NCI-H2081 (cell line): ENCODE measurements around the gene MRPL22.
"Not testable (repeated sequence)": the region's sequence is repeated elsewhere in the genome, so short reads cannot be mapped to it uniquely, and the experiment has no call there.

Source experiments
- DNase-seq, 2 experiments: peaks; one replicate each; lab custom pipeline; 2025; lab: John Stamatoyannopoulos, UW

MRPL22 gene

GRCh38 chr5:154940772-154941620, at the start of gene MRPL22:
Gene MRPL22, plus strand, starts transcription at chr5:154941073. Its CDS starts 38 bp downstream, at chr5:154941111.
- peak; percentile 87 to 93 for DNase-seq

GRCh38 chr5:154892369-154892771, 48.5 kb upstream of the MRPL22 start:
- DNase-seq = no peak

- DNase-seq = no peak
Observed at GRCh38 chr5:154893381-154893780, 47.5 kb upstream of the MRPL22 start.

- DNase-seq = no peak
Observed at GRCh38 chr5:154895606-154896561, 45.0 kb upstream of the MRPL22 start.

DNA sequence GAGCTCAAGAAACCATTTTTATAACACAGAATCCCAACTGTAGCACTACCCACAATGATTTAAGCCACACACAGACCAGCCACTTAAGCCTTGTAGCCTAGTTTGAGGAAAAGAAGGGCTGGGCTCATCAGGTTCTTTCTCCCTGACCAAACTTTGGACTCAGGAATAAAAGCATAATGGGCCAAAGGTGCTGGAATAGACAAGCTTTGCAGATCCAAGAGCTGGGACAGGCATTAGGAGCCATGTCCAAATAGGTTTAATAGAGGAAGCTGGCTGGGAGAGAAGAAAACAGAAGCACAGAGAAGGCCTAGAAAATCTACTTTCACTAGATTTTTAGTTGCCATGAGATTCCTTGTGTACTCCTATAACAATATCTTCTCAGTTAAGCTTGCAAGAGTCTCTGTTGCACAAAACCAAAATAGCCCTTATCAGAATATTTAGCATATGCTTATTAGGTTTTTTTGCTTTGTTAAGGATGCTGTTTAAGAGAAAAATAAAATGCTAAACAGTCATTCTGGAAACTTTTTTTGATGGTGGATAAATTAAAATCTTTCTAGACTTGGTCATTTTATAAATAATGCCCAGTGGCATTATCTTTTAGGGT, 44.2 kb upstream of the MRPL22 start:
- no peak for DNase-seq

- DNase-seq = no peak
Observed at GRCh38 chr5:154898210-154898609, 42.7 kb upstream of the MRPL22 start.

GRCh38 chr5:154899151-154899816, 41.6 kb upstream of the MRPL22 start:
- DNase-seq = no peak

GRCh38 chr5:154900066-154900465, 40.8 kb upstream of the MRPL22 start:
- no peak for DNase-seq

DNA sequence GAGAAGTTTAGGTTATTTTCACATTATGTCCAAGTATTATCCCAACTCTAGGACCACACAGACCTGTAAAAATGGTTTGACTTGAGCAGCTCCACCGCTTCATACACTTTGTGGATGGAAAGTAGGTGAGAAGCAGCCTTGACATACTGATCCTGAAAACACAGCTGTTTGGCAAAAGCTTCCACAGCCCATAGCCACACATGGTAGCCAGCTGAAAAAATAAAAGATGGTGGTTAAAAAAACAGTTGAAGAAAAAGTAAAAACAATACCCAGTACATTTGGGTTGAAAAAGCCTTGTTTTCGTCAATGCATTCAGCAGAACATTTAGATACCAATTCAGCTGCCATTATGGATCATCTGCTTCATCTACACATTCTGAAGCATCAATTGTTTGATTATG, 39.6 kb upstream of the MRPL22 start:
- DNase-seq = no peak

GRCh38 chr5:154901913-154902312, 39.0 kb upstream of the MRPL22 start:
- DNase-seq = no peak

DNA sequence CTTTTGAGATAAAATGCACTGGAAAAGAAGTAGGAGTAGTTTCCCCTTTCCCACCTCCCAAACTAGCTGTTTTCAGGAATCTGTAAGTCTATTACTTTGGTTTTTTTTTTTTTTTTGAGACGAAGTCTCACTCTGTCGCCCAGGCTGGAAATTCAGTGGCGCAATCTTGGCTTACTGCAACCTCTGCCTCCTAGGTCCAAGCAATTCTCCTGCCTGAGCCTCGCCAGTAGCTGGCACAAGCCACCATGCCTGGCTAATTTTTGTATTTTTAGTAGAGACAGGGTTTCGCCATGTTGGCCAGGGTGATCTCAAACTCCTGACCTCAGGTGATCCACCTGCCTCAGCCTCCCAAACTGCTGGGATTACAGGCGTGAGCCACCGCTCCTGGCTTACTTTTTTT, 35.3 kb upstream of the MRPL22 start:
- not testable (repeated sequence) for DNase-seq

DNA sequence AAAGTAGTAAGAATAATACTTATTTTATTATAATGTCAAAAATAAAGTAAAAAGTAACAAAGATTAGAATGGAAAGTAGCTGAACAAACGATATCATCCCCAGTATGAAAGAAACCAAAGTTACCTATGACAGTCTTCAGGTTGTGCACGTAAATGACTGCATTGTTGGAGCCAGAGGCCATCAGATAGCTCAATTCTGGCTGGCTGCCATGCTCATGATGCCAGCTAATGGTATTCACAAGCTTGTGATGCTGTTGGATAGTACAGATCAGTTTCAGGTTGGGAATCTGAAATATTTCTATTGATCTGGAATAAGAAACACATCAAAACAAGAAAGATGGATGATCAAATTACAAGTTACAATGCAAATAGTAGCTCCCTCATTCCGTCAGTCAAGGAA, 24.0 kb upstream of the MRPL22 start:
- DNase-seq = peak in 1 of 2 experiments; percentile 1

- no peak for DNase-seq
Observed at GRCh38 chr5:154917757-154918156, 23.1 kb upstream of the MRPL22 start.

- no peak for DNase-seq
Observed at GRCh38 chr5:154923441-154924430, 17.1 kb upstream of the MRPL22 start.

GRCh38 chr5:154933537-154933936, 7.3 kb upstream of the MRPL22 start:
- no peak for DNase-seq

DNA sequence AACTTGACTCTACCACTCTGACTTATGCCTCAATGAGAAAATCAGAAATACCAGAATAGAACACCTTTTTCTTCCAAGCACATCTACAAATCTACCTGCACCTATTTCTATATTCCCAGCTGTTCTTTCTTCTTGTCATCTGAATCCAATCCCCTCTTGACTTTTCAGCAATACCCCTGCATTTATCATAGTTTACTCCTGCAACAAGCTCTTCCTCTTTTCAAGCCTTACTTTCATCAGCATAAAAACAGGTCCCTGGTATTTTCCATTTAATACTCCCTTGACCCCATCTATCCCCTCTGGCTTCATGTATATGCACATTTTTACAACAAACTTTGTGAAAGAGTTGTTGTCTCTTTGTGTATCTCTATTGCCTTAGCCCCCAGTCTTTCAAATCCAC, 6.0 kb upstream of the MRPL22 start:
- DNase-seq = no peak

- DNase-seq = no peak
Observed at GRCh38 chr5:154937186-154937717, 3.6 kb upstream of the MRPL22 start.

DNA sequence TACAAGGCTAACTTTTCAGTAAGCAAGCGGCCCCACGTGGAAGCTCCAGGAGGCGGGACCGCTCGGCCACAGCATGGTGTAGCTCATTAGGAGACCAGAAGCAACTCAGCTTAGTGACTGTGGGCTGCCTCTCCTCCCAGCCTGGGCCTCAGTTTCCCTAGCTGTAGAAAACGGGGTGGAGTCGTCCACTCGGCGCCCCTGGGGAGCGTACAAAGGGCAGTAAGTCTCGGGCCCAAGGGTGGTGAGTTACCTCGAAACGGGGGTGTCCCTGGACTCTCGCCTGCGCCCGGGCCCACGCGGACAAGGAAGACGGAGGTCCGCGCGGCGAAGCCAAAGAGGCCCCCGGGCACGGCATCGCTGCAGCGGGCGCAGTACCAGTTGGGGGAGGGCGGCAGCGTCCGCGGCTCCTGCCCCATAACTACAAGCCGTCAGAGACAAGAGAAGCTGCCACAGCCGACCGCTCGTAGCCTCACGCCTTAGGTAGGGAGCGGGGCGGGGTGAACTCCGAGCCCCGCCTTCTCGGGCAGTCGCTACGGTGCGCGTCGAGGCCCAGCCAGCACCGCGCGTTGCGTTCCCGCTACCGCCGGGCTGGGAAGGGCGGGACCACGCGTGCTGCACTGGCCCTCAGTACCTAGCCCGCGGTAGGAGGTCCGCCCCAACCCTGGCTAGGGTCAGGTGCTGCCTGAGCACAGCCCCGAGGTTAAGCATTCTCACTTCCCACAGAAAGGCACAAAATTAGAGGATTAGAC, 3.0 kb upstream of the MRPL22 start, which contains the start of gene GEMIN5:
Gene GEMIN5 (minus strand): TSS at position 494 of the 749 bp plus-strand sequence. CDS start 78 bp downstream, at position 416.
- peak; percentile 82 to 91 for DNase-seq

GRCh38 chr5:154939387-154939786, 1.5 kb upstream of the MRPL22 start:
- DNase-seq = not testable (repeated sequence)
